ENCODE results near the gene PDZD11.

Gene PDZD11

GRCh38 chrX:70322784-70323183 lies 33.1 kb upstream of the PDZD11 start (continued):
- no peak for TF ChIP-seq PRDM2 (tag by site-specific recombination; IDR thresholded peaks at IDR 0.05; ENCODE audit: borderline replicate concordance)
- no peak for TF ChIP-seq ZNF449 (tag by site-specific recombination; IDR thresholded peaks at IDR 0.05)

- no peak overlapping the region for H3K4me3 ChIP-seq (ENCODE audit: low read depth, low read length)
- peaks cover 19 to 43% of the 10 kb centered on the region in 2 experiments for H3K36me3 ChIP-seq (ENCODE audit: control insufficient read depth in 2 of 2, insufficient read depth in 1 of 2, low read length in 2 of 2)
- H3K4me1 ChIP-seq (ENCODE audit: control insufficient read depth, insufficient read depth, low read length) = no peaks in the 10 kb centered on the region
- H3K9me3 ChIP-seq (ENCODE audit: control insufficient read depth, insufficient read depth, low read depth, low read length) = no peaks in the 10 kb centered on the region; the same call in 1 of the 2 replicates
- no peak overlapping the region for H3K27ac ChIP-seq (ENCODE audit: extremely low read depth, low read depth, low read length)
- POLR2A ChIA-PET = no interaction called here
- TF ChIP-seq AEBP2 (tag by site-specific recombination; IDR thresholded peaks at IDR 0.05; ENCODE audit: borderline replicate concordance) = no peak
- TF ChIP-seq KLF8 (tag by site-specific recombination; IDR thresholded peaks at IDR 0.05) = no peak
- no peak for TF ChIP-seq ZNF174 (tag by site-specific recombination; IDR thresholded peaks at IDR 0.05)
- no peak for TF ChIP-seq ZNF239 (tag by site-specific recombination; IDR thresholded peaks at IDR 0.05)
- no peak for TF ChIP-seq ZNF677 (tag by site-specific recombination; IDR thresholded peaks at IDR 0.05)
- TF ChIP-seq ZNF394 (tag by site-specific recombination; IDR thresholded peaks at IDR 0.05; ENCODE audit: borderline replicate concordance) = no peak
- CTCF ChIA-PET = interaction anchor here (0.7 kb wide), 1 partner anchor 73 kb away, joined by 3 read pairs; no protein-coding TSS in a partner anchor
Observed at GRCh38 chrX:70313503-70313902, 23.8 kb upstream of the PDZD11 start.

- Histone ChIP-seq H3K27ac (ENCODE audit: extremely low read depth, low read depth, low read length) (no peak overlapping the region), H3K4me1 (ENCODE audit: control insufficient read depth, insufficient read depth, low read length) (no peaks in the 10 kb centered on the region), H3K9me3 (ENCODE audit: control insufficient read depth, insufficient read depth, low read depth, low read length) (no peaks in the 10 kb centered on the region), H3K36me3 (ENCODE audit: control insufficient read depth in 2 of 2, insufficient read depth in 1 of 2, low read length in 2 of 2) (peaks cover 55 to 72% of the 10 kb centered on the region in 2 experiments), H3K4me3 (ENCODE audit: low read depth, low read length) (no peak overlapping the region)
- ChIA-PET POLR2A (interaction anchor here (1.4 kb wide), 1 partner anchor 12 kb away, joined by 4 read pairs; the partner anchor contains the start of genes KIF4A and PDZD11), CTCF (no interaction called here)
- TF ChIP-seq HOXC10 (CRISPR knock-in tag; IDR thresholded peaks at IDR 0.05) (no peak), ZNF404 (tag by site-specific recombination; IDR thresholded peaks at IDR 0.05) (no peak), CTCF (tag by site-specific recombination; IDR thresholded peaks at IDR 0.05) (no peak), ZNF776 (tag by site-specific recombination; IDR thresholded peaks at IDR 0.05; ENCODE audit: borderline replicate concordance) (no peak), ZNF394 (tag by site-specific recombination; IDR thresholded peaks at IDR 0.05; ENCODE audit: borderline replicate concordance) (no peak), ZNF366 (tag by site-specific recombination; conservative IDR thresholded peaks at IDR 0.05) (no peak), KLF8 (tag by site-specific recombination; IDR thresholded peaks at IDR 0.05) (no peak), SALL2 (tag by site-specific recombination; IDR thresholded peaks at IDR 0.05; ENCODE audit: borderline replicate concordance) (no peak), AEBP2 (tag by site-specific recombination; IDR thresholded peaks at IDR 0.05; ENCODE audit: borderline replicate concordance) (no peak), TRIM28 (IDR thresholded peaks at IDR 0.05; ENCODE audit: borderline replicate concordance, low read length) (no peak), ZNF544 (tag by site-specific recombination; IDR thresholded peaks at IDR 0.05) (no peak), PATZ1 (tag by site-specific recombination; IDR thresholded peaks at IDR 0.05) (no peak)
Observed at GRCh38 chrX:70301716-70302115, 12.0 kb upstream of the PDZD11 start.
